Endothelial cell of umbilical vein (primary cell): Measurements from ENCODE around the gene TBX1. TPM values are rescaled to one million over a fixed set of nuclear protein-coding genes. Genes with fewer than 3 reads are reported as not detected.
"Not testable (repeated sequence)": the region's sequence is repeated elsewhere in the genome, so short reads cannot be mapped to it uniquely, and the experiment has no call there.

Source experiments
- BruUV-seq: library from RNA; stranded (reverse); fragments of 400-500 nt; replicated peaks from 2 replicates; lab custom pipeline; 2021; lab: Mats Ljungman, UMichigan
- CTCF ChIA-PET: fragments of 300-600, 350-600 bp; sonication (Branson Sonifier 250); formaldehyde crosslinking; loops from one replicate; lab custom pipeline; 2021; ENCODE audit warnings: antibody characterized with exemption, inconsistent platforms; lab: Charles Lee
- POLR2A ChIA-PET: fragments of 300-600, 350-600 bp; sonication (Branson Sonifier 250); formaldehyde crosslinking; loops from one replicate; lab custom pipeline; 2021; ENCODE audit warnings: antibody characterized with exemption, inconsistent platforms; lab: Charles Lee
- DNase-seq: peaks from one replicate; pipeline ENCODE4 v3.0.0-alpha.2; 2011; ENCODE audit warnings: low read depth, low spot score
- FAIRE-seq: peaks from 2 replicates; lab custom pipeline; 2011; peaks lifted over from hg19 to GRCh38; lab: Jason Lieb, UNC
- H2AFZ ChIP-seq: 2 replicates; pipeline ENCODE4 v1.6.0; 2012; ENCODE audit warnings: low read depth, low read length, control low read depth, inconsistent platforms
- H3K27ac ChIP-seq: 2 replicates; pipeline ENCODE4 v1.5.1; 2011; ENCODE audit warnings: low read depth, mild to moderate bottlenecking, control low read depth, low read length, moderate library complexity; ENCODE audit not compliant: insufficient read depth
- H3K27me3 ChIP-seq, 2 experiments: 2 replicates each; pipeline versions ENCODE4 v1.6.0 to v1.6.1; 2011; ENCODE audit warnings: low read length in 2 of 2, mixed read lengths in 1 of 2; ENCODE audit not compliant: control insufficient read depth in 2 of 2, insufficient read depth in 2 of 2
- H3K36me3 ChIP-seq, 2 experiments: 2 replicates in 1 of 2; 3 replicates in 1 of 2; pipeline ENCODE4 v1.5.1; 2011; ENCODE audit warnings: low read length in 2 of 2, mild to moderate bottlenecking in 1 of 2, moderate library complexity in 1 of 2; ENCODE audit not compliant: control insufficient read depth in 2 of 2, insufficient read depth in 2 of 2; ENCODE audit errors: extremely low read depth in 1 of 2
- H3K4me1 ChIP-seq: 3 replicates; pipeline ENCODE4 v1.5.1; 2011; ENCODE audit warnings: mild to moderate bottlenecking, low read length; ENCODE audit not compliant: control insufficient read depth, insufficient read depth; ENCODE audit errors: extremely low read depth
- H3K4me2 ChIP-seq: 2 replicates; pipeline ENCODE4 v1.6.1; 2011; ENCODE audit warnings: low read length, control low read depth, mixed read lengths; ENCODE audit not compliant: insufficient read depth
- H3K4me3 ChIP-seq, 3 experiments: fragments of 200-600 bp in 1 of 3; sonication (generic), shearing (Covaris generic) in 1 of 3; replicated peaks in 1 of 3; 2 replicates each; pipeline ENCODE4 v1.5.1; 2011 to 2016; ENCODE audit warnings: control low read depth in 3 of 3, low read length in 3 of 3, mild to moderate bottlenecking in 2 of 3, inconsistent platforms in 1 of 3, low read depth in 1 of 3, moderate library complexity in 1 of 3; ENCODE audit not compliant: insufficient read depth in 1 of 3
- H3K79me2 ChIP-seq: 2 replicates; pipeline ENCODE4 v1.6.0; 2012; ENCODE audit warnings: low read length, inconsistent platforms; ENCODE audit not compliant: control insufficient read depth, insufficient read depth
- H3K9ac ChIP-seq: replicated peaks from 2 replicates; pipeline ENCODE3; 2011; ENCODE audit warnings: low read length, control low read depth; ENCODE audit not compliant: insufficient read depth; ENCODE audit errors: extremely low read depth
- H3K9me1 ChIP-seq: replicated peaks from 3 replicates; pipeline ENCODE4 v1.6.0; 2011; ENCODE audit warnings: mild to moderate bottlenecking, low read length; ENCODE audit not compliant: control insufficient read depth, insufficient read depth; ENCODE audit errors: extremely low read depth
- H3K9me3 ChIP-seq: replicated peaks from 2 replicates; pipeline ENCODE4 v1.5.1; 2012; ENCODE audit warnings: low read length, inconsistent platforms; ENCODE audit not compliant: control insufficient read depth, insufficient read depth
- H4K20me1 ChIP-seq: replicated peaks from 2 replicates; pipeline ENCODE3; 2011; ENCODE audit warnings: mild to moderate bottlenecking, low read length; ENCODE audit not compliant: control insufficient read depth, insufficient read depth; ENCODE audit errors: extremely low read depth
- FOS ChIP-seq: IDR thresholded peaks from 2 replicates; pipeline ENCODE4 v1.6.1; 2011; ENCODE audit warnings: mild to moderate bottlenecking, low read length, moderate library complexity, borderline replicate concordance; ENCODE audit not compliant: insufficient read depth
- dilution Hi-C: fragments of 300-500 bp; cut with MboI; formaldehyde crosslinking; loops from one replicate; pipeline ENCODE4 v1.15.0; 2019; ENCODE audit warnings: low sequenced_read_pairs; ENCODE audit not compliant: extremely low pct_ligation_motif_present
- intact Hi-C: fragments of 100-400 bp; cut with micrococcal nuclease; formaldehyde crosslinking; loops from one replicate; pipeline ENCODE4 v1.10.0; 2022
- polyA plus RNA-seq, 4 experiments: library from polyadenylated mRNA; depleted of rRNA in 3 of 4; stranded (reverse) in 3 of 4; unstranded in 1 of 4; fragments of >200 nt; gene quantifications; 2 replicates each; pipeline versions ENCODE4 v1.2.1 to v1.2.3, GENCODE V29; 2011 to 2012; ENCODE audit warnings: missing spikeins in 1 of 4
- total RNA-seq: library from RNA; stranded (reverse); gene quantifications from 2 replicates; pipeline ENCODE4 v1.2.3, GENCODE V29; 2021

Gene TBX1
- total and polyA plus RNA-seq, 2 donors (not counting 3 experiments of a cell fraction or from before 2014, with no cell fraction given) = 11.0 to 30.2 TPM

DNA sequence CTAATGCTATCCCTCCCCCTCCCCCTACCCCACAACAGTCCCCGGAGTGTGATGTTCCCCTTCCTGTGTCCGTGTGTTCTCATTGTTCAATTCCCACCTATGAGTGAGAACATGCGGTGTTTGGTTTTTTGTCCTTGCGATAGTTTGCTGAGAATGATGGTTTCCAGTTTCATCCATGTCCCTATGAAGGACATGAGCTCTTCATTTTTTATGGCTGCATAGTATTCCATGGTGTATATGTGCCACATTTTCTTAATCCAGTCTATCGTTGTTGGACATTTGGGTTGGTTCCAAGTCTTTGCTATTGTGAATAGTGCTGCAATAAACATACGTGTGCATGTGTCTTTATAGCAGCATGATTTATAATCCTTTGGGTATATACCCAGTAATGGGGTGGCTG lies 16.6 kb downstream of the TBX1 start:
- H2AFZ ChIP-seq, H3K27me3 ChIP-seq, FAIRE-seq, dilution Hi-C loops, POLR2A ChIA-PET, H3K36me3 ChIP-seq, H3K4me2 ChIP-seq, H3K27ac ChIP-seq, H3K9me1 ChIP-seq, BruUV-seq, CTCF ChIA-PET, H3K4me3 ChIP-seq, H4K20me1 ChIP-seq, DNase-seq, H3K9ac ChIP-seq, H3K9me3 ChIP-seq, intact Hi-C loops, H3K79me2 ChIP-seq: not testable (repeated sequence)
- H3K4me1 ChIP-seq = peaks cover 12% of the 10 kb centered on the region

DNA sequence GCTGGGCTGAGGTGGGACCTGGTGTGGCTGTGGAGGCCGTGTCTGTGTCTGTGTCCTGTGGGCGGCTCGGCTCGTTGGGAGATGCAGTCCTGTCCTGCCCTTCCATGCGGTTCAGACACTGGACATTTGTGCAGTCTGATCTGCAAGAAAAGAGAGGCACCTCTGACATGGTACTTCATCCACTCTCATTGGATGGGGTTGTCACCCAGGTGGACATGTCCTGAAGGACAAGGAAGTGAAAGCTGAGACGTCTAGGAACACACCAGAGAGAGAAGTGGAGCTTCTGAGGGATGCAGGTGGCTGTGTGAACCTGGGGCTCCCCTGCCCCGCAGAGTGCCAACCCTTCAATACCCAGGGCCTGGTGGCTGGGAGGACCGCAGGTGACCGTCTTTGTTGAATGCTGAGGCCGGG lies 18.4 kb downstream of the TBX1 start:
- no peaks in the 10 kb centered on the region for H3K9me3 ChIP-seq
- H3K9ac ChIP-seq = no peak overlapping the region
- H3K4me2 ChIP-seq = no peak overlapping the region
- H3K36me3 ChIP-seq = no peaks in the 10 kb centered on the region
- FAIRE-seq (no peak), DNase-seq (no peak)
- no peak overlapping the region for H3K4me3 ChIP-seq
- dilution Hi-C loops = no loop called here
- ChIA-PET CTCF (interaction anchor here (0.9 to 1.6 kb wide), 4 partner anchors 22 to 131 kb away, joined by 3 to 6 read pairs (median 4); partner anchors contain the start of gene GP1BB), POLR2A (no interaction called here)
- H3K27ac ChIP-seq = no peak overlapping the region
- peaks cover 0 to 3% of the 10 kb centered on the region in 2 experiments for H3K27me3 ChIP-seq
- no peaks in the 10 kb centered on the region for H3K4me1 ChIP-seq
- H3K9me1 ChIP-seq = no peaks in the 10 kb centered on the region
- BruUV-seq = no TSS peak
- no peak for TF ChIP-seq FOS
- no peaks in the 10 kb centered on the region for H4K20me1 ChIP-seq
- intact Hi-C loops = no loop called here
- H3K79me2 ChIP-seq = no peaks in the 10 kb centered on the region
- H2AFZ ChIP-seq = no peak overlapping the region
